Chondrocyte (in vitro differentiated cells): ENCODE results near the gene KCNJ15. TPM values are rescaled to one million over a fixed set of nuclear protein-coding genes. Genes with fewer than 3 reads are reported as not detected.
A peak's percentile ranks its signal among the peaks of the same experiment; 100 is the strongest.

Experiments
- DNase-seq: peaks from one replicate; pipeline ENCODE4 v3.0.0; 2021; ENCODE audit warnings: mixed read lengths, low spot score
- H3K27ac Mint-ChIP-seq: one replicate; pipeline ENCODE4 v1.8.0; 2021; ENCODE audit warnings: mild to moderate bottlenecking, moderate library complexity, mixed read lengths; ENCODE audit not compliant: unreplicated experiment
- H3K27me3 Mint-ChIP-seq: 2 replicates; pipeline ENCODE4 v1.8.0; 2021; ENCODE audit warnings: low read depth, mixed read lengths
- H3K36me3 Mint-ChIP-seq: 2 replicates; pipeline ENCODE4 v1.8.0; 2021; ENCODE audit warnings: low read depth, mixed read lengths
- H3K4me1 Mint-ChIP-seq: 2 replicates; pipeline ENCODE4 v1.8.0; 2021; ENCODE audit warnings: low read depth, mild to moderate bottlenecking, mixed read lengths
- H3K4me3 Mint-ChIP-seq: one replicate; pipeline ENCODE4 v1.8.0; 2021; ENCODE audit warnings: mild to moderate bottlenecking, moderate library complexity, mixed read lengths; ENCODE audit not compliant: unreplicated experiment
- H3K9me3 Mint-ChIP-seq: 2 replicates; pipeline ENCODE4 v1.8.0; 2021; ENCODE audit warnings: low read depth, mixed read lengths
- total RNA-seq: library from RNA; stranded (reverse); gene quantifications from 3 replicates; pipeline ENCODE4 v1.2.1, GENCODE V29; 2021
- TF ChIP-seq, protein P1 (sequence below): fragments of 200-600 bp; sonication (generic); IDR thresholded peaks from 2 replicates; pipeline ENCODE4 v1.5.0; 2021; ENCODE audit warnings: antibody characterized with exemption, mild to moderate bottlenecking, moderate library complexity

Gene KCNJ15
- total RNA-seq, 1 donor from 2014 or later = 0.80 TPM

DNA sequence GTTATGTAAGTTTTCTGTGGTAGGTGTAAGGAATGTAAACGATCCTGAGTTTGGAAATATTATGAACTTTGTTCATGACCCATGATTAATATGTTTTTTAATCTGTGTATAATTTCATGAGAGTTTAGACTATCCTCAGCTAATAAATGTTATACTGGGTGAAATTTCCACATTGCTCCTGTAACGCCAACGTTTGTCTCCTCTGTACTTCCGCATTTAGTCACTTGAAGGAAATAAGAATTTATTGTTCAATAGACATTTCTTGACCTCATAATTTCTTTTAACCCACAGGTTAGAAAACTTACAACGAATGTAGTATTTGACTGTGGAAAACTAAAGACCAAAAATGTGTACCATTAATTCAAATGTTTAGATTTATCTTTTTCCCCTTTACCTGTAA is 876 bp downstream of the KCNJ15 start:
- Mint-ChIP-seq H3K27ac (no peak overlapping the region), H3K4me3 (no peak overlapping the region), H3K9me3 (no peaks in the 10 kb centered on the region), H3K4me1 (peaks cover 47% of the 10 kb centered on the region), H3K36me3 (no peaks in the 10 kb centered on the region), H3K27me3 (no peaks in the 10 kb centered on the region)
- TF ChIP-seq, protein P1, sequence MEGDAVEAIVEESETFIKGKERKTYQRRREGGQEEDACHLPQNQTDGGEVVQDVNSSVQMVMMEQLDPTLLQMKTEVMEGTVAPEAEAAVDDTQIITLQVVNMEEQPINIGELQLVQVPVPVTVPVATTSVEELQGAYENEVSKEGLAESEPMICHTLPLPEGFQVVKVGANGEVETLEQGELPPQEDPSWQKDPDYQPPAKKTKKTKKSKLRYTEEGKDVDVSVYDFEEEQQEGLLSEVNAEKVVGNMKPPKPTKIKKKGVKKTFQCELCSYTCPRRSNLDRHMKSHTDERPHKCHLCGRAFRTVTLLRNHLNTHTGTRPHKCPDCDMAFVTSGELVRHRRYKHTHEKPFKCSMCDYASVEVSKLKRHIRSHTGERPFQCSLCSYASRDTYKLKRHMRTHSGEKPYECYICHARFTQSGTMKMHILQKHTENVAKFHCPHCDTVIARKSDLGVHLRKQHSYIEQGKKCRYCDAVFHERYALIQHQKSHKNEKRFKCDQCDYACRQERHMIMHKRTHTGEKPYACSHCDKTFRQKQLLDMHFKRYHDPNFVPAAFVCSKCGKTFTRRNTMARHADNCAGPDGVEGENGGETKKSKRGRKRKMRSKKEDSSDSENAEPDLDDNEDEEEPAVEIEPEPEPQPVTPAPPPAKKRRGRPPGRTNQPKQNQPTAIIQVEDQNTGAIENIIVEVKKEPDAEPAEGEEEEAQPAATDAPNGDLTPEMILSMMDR = no peak
- no peak for DNase-seq

DNA sequence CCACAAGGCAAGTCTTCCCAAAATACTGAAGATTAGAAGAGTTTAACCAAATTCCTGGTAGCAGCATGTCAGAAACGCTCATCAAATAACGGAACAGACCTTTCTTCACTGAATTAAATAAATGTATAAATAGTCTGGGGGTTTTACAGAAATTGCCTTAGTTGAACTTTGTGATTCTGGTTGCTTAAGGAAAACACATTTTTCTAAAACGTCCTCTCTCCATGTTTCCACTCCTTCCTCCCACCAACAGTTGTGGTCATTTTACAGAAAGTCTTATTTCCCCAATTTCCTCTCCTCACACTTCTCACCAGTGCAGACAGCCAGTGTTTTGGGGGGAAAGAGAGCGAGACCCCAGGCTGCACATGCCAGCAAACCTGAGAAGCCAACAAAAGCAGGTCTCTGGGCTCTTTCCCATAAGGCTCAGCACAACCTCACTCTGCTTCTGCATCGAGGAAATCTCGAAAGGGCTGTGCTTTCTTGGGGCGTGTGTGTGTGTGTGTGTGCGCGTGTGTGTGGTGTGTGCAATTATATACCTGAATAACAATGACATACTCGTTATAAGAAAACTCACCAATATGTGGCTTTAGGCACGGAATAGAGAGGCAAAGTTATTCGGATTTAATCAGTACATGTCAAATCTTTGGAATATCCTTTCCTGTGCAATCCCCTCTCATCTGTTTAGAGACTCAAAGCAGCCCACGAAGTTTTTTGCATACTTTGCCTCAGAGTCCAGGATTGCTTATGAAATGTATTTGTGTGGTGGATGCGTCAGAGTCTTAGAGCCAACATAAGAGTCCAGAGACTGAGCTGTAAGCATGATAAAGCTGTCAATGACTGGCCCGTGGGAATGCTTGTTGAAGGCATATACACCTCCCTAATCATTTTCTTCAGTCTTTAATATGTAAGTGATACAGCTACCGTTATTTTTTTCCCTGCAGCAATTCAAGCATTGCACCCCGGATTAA is 2.0 kb downstream of the KCNJ15 start:
- Mint-ChIP-seq H3K4me1 (peaks cover 46% of the 10 kb centered on the region), H3K27ac (peak overlapping the region; percentile 58), H3K27me3 (no peaks in the 10 kb centered on the region), H3K36me3 (no peaks in the 10 kb centered on the region), H3K4me3 (no peak overlapping the region), H3K9me3 (no peaks in the 10 kb centered on the region)
- TF ChIP-seq, protein P1 = no peak
- DNase-seq = no peak

DNA sequence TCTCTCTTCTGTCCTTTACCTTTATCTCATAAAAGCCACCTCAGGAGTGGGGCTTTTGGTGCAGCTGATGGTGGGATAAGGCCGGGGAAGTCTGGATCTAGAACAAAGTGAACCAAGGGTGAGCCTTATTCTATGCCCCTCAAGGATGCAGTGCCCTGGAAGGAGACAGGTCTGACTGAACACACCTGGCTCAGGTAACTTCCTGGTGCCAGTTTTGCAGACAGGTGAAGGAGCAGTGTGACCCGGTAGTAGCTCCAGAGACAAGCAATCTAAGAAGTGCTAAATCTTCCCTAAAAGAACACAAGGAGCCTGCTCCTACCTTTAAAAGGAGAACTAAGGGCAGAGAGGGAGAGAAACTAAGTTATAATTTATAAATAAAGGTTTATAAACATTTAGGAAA is 2.9 kb downstream of the KCNJ15 start:
- Mint-ChIP-seq H3K27me3 (no peaks in the 10 kb centered on the region), H3K4me3 (no peak overlapping the region), H3K9me3 (no peaks in the 10 kb centered on the region), H3K27ac (peak overlapping the region; percentile 3), H3K4me1 (peaks cover 48% of the 10 kb centered on the region), H3K36me3 (no peaks in the 10 kb centered on the region)
- DNase-seq = no peak
- TF ChIP-seq, protein P1 = no peak

DNA sequence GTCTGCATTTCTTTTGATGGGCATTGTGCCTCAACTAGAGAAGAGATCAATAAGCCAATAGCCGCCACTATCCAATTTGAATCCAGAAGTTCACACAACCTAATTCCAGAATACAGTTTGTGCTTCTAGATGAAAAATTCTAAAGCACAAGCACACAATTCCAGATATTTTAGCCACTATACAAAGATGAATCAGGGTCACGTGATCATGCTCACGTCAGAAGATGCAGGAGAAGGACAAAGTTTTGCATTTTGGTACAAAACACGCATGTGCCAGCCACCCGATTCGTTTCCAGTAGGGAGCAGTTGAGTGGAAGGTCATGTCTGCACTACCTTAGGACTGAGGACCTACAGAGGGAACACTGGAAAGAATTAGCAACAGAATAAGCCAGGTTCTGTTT is 3.6 kb downstream of the KCNJ15 start:
- Mint-ChIP-seq H3K27me3 (no peaks in the 10 kb centered on the region), H3K4me3 (no peak overlapping the region), H3K9me3 (no peaks in the 10 kb centered on the region), H3K27ac (no peak overlapping the region), H3K4me1 (peaks cover 50% of the 10 kb centered on the region), H3K36me3 (no peaks in the 10 kb centered on the region)
- no peak for DNase-seq
- TF ChIP-seq, protein P1 = no peak

DNA sequence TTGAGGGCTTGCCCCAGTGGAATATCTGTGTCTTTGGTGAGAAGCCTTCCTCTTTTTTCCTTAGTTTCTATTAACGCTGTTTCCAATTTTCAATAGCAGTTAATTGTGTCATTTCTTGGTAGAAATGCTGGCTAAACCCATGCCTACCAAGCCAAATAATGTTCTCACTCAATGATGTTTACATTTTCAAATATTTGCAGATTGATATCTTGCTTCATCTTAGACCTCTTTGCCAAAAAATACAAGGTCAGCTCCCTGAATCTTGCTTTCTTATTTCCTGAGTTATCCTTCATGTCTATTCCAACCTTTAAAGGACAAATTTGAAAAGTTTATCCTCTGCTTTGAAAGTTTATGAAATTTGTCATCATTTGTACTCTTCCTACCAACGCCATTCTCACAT is 5.1 kb downstream of the KCNJ15 start:
- Mint-ChIP-seq H3K4me1 (peaks cover 62% of the 10 kb centered on the region), H3K36me3 (no peaks in the 10 kb centered on the region), H3K4me3 (no peak overlapping the region), H3K9me3 (no peaks in the 10 kb centered on the region), H3K27me3 (no peaks in the 10 kb centered on the region), H3K27ac (peak overlapping the region; percentile 71)
- no peak for DNase-seq
- TF ChIP-seq, protein P1 = no peak
